K562 (cell line): Measurements from ENCODE around the gene DUOX2. TPM values are rescaled to one million over a fixed set of nuclear protein-coding genes. Genes with fewer than 3 reads are reported as not detected.

ENCODE experiments used
- CHD7 ChIP-seq: fragments of 200-600 bp; sonication (generic); IDR thresholded peaks from one replicate; pipeline ENCODE4 v1.6.1; 2012; ENCODE audit warnings: mild to moderate bottlenecking, low read depth, low read length, inconsistent platforms
- polyA plus RNA-seq, 8 experiments: library from polyadenylated mRNA; depleted of rRNA in 4 of 8; stranded (reverse) in 5 of 8; unstranded in 3 of 8; fragments of >200 nt; fragmentation: Nextera tagmentation in 2 of 8; fragmentation: Illumina TruSeq in 1 of 8; extraction: Ambion mirVana in 2 of 8; extraction: Trizol in 1 of 8; gene quantifications; 2 replicates each; pipeline versions ENCODE4 v1.2.1 to v1.2.3, GENCODE V29; 2011 to 2014; ENCODE audit warnings: inconsistent platforms in 1 of 8, missing spikeins in 1 of 8
- total RNA-seq, 7 experiments: library from RNA; depleted of rRNA in 6 of 7; stranded (reverse); fragments of >200 nt in 6 of 7; fragmentation: Illumina TruSeq in 2 of 7; extraction: Trizol in 2 of 7; gene quantifications; 2 replicates each; pipeline versions ENCODE4 v1.2.1 to v1.2.3, GENCODE V29; 2011 to 2021; ENCODE audit warnings: low replicate concordance in 1 of 7

Gene DUOX2
- total and polyA plus RNA-seq, 9 of the 15 experiments (the other 6 are each of a cell fraction or from before 2014, with no cell fraction given) = 0.01 to 0.03 (median 0.02) TPM; not detected in 6

DNA sequence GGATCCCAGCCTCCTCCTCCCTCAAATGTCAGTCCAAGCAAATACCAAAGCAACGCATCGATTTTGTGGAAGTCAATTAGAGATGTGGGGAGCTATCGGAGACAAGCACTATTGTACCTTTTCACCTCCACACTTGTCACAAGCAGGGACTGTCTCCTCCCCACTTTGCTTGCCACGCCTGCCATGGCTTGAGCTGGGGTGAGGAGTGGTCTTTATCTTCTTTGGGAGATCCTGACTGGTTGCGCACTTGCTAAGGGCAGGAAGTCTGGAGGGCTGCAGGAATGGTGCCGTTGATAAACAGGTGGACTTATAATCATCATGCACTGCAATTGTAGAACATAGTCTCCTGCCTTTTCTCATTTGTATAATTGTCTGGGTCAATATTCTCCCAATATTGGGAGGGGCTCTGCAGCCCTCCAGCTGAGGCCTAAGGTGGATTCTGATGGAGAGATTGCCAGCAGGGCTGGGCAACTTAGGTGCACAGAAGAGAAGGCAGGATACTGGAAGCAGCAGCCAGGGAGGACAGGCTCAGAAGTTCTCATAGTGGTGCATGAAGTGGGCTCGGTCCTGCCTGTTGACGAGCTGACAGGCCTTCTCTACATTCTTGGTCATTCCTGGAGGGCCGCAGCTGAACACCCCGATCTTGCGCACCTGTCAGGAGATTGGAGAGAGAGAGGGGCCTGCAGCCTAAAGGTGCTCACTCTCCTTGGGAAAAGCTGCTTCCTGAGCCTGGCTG is 20.2 kb downstream of the DUOX2 start (continued):
- no peak for TF ChIP-seq CHD7
- TF ChIP-seq, all 486 proteins: peak for 0
